Astrocyte of the spinal cord (primary cell): ENCODE data around the gene PLXNC1.

Experiments used
- DNase-seq: peaks from one replicate; pipeline ENCODE4 v3.0.0; 2011; ENCODE audit warnings: low read depth, low spot score
- H3K4me3 ChIP-seq: 2 replicates; pipeline ENCODE4 v1.5.1; 2011; ENCODE audit warnings: low read depth, mild to moderate bottlenecking, low read length, moderate library complexity
- CTCF ChIP-seq: IDR thresholded peaks from 2 replicates; pipeline ENCODE4 v1.5.1; 2012; ENCODE audit warnings: low read depth, mild to moderate bottlenecking, low read length, inconsistent platforms
- in situ Hi-C: cut with HindIII; loops from 2 replicates; pipeline ENCODE4 v1.10.0; 2017; ENCODE audit warnings: low sequenced_read_pairs

PLXNC1 gene

GRCh38 chr12:94165138-94165537 lies 16.8 kb downstream of the PLXNC1 start:
- TF ChIP-seq CTCF = no peak
- DNase-seq = no peak
- H3K4me3 ChIP-seq = no peak overlapping the region
- in situ Hi-C loops = no loop called here

GRCh38 chr12:94165670-94166364 lies 17.4 kb downstream of the PLXNC1 start:
- in situ Hi-C loops = no loop called here
- no peak for TF ChIP-seq CTCF
- no peak for DNase-seq
- no peak overlapping the region for H3K4me3 ChIP-seq

- no peak overlapping the region for H3K4me3 ChIP-seq
- no peak for DNase-seq
- TF ChIP-seq CTCF = no peak
- in situ Hi-C loops = no loop called here
Observed at GRCh38 chr12:94167071-94167755, 18.8 kb downstream of the PLXNC1 start.

GRCh38 chr12:94167756-94168416 lies 19.5 kb downstream of the PLXNC1 start:
- no peak for TF ChIP-seq CTCF
- no peak overlapping the region for H3K4me3 ChIP-seq
- in situ Hi-C loops = no loop called here
- no peak for DNase-seq

GRCh38 chr12:94169495-94169894 lies 21.1 kb downstream of the PLXNC1 start:
- no peak overlapping the region for H3K4me3 ChIP-seq
- in situ Hi-C loops = no loop called here
- DNase-seq = no peak
- TF ChIP-seq CTCF = no peak

- in situ Hi-C loops = no loop called here
- no peak for DNase-seq
- no peak overlapping the region for H3K4me3 ChIP-seq
- no peak for TF ChIP-seq CTCF
Observed at GRCh38 chr12:94169966-94170689, 21.8 kb downstream of the PLXNC1 start.
